Fibroblast of pulmonary artery (primary cell): ENCODE results near the gene ENAH.
A peak's percentile ranks its signal among the peaks of the same experiment; 100 is the strongest.

Source experiments
- DNase-seq: peaks from one replicate; pipeline ENCODE4 v3.0.0-alpha.2; 2010; ENCODE audit warnings: low read depth
- H3K4me3 ChIP-seq: replicated peaks from 2 replicates; pipeline ENCODE4 v1.5.1; 2011; ENCODE audit warnings: low read depth, mild to moderate bottlenecking, control low read depth, low read length, moderate library complexity
- TF ChIP-seq, protein P1 (sequence below): IDR thresholded peaks from 2 replicates; pipeline ENCODE4 v1.5.1; 2011; ENCODE audit warnings: mild to moderate bottlenecking, control low read depth, low read length, inconsistent platforms; ENCODE audit errors: missing control alignments

ENAH gene

GRCh38 chr1:225485991-225486530 is 166.9 kb downstream of the ENAH start:
- H3K4me3 ChIP-seq = no peak overlapping the region
- DNase-seq = no peak
- TF ChIP-seq, protein P1, sequence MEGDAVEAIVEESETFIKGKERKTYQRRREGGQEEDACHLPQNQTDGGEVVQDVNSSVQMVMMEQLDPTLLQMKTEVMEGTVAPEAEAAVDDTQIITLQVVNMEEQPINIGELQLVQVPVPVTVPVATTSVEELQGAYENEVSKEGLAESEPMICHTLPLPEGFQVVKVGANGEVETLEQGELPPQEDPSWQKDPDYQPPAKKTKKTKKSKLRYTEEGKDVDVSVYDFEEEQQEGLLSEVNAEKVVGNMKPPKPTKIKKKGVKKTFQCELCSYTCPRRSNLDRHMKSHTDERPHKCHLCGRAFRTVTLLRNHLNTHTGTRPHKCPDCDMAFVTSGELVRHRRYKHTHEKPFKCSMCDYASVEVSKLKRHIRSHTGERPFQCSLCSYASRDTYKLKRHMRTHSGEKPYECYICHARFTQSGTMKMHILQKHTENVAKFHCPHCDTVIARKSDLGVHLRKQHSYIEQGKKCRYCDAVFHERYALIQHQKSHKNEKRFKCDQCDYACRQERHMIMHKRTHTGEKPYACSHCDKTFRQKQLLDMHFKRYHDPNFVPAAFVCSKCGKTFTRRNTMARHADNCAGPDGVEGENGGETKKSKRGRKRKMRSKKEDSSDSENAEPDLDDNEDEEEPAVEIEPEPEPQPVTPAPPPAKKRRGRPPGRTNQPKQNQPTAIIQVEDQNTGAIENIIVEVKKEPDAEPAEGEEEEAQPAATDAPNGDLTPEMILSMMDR = no peak

DNA sequence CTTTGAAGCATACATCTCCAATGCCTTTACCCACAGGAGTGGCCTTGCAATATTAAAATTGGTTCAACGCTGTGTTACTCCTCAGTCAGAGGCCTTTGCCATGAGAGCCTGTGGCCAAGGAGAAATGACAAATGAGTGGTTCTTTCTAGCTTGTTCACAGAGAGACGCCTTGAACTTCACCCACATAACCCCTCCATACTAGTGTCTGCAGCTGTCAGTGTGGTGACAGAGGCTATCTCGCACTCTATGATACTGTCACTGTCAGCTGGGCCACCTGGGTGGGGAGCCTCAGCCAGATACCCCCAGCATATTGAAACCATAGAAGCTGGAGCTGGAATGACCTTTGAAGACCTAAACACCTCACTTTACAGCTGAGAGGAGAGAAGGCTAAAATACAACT is 167.7 kb downstream of the ENAH start:
- no peak for DNase-seq
- TF ChIP-seq, protein P1 = no peak
- H3K4me3 ChIP-seq = no peak overlapping the region

DNA sequence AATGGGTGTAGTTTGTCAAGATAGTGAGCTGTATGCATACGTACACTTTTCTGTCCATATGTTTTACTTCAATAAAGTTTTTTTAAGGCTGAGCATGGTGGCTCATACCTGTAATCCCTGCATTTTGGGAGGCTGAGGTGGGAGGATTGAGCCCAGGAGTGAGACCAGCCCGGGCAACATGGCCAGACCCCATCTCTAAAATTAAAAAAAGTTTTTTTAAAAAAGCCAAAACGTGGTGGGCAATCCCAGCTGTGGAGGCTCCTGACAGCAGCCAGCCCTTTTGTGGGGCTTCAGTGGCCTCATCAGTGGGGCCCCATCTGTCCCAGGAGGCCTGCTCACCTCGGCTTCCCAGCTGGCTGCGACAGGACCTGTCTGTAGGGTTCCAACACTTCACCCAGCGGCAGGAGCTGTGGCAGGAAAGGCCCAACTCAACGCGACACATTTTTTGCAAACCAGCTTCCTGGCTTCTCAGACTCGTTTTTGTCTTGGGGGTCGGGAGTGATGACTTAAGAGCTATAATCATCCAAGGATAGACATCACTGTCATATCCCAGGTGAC is 168.2 kb downstream of the ENAH start:
- no peak overlapping the region for H3K4me3 ChIP-seq
- TF ChIP-seq, protein P1 = no peak
- DNase-seq = no peak

DNA sequence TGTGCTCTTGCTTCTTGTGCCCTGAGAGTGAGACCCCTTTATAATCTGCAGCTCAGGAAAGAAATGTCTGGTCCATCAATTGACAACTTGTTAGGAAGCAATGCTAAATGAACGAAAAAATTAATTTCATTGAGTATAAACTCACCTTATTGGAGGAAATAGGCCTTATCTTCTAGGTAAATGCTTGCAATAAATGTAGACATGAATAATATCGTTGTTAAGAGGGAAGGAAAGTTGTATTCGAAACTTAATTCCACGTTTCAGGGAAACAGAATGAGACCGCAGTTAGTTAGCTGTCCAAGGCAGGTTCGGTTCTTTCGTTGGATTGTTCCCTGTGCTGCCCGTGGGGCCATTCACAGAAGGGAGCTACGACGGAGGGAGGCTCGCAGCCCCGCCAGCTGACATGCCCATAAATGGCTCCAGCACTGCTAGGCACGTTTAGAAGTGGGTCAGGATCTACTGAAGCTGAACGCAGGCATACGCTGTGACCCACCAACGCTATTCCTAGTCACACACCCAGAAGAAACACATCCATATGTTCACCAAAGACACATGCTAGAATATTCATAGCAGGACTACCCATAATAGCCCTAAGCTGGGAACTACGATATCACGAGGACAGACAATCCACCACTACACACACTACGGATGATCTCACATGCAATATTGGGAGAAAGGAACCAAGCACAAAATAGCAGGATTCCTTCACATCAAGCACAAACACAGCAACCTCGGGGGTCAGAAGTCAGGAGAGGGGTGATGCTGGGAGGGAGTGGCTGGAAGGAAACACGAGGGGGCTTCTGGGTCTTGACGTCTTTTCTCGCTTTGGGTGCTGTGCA is 168.9 kb downstream of the ENAH start:
- TF ChIP-seq, protein P1 = no peak
- DNase-seq = no peak
- H3K4me3 ChIP-seq = no peak overlapping the region

DNA sequence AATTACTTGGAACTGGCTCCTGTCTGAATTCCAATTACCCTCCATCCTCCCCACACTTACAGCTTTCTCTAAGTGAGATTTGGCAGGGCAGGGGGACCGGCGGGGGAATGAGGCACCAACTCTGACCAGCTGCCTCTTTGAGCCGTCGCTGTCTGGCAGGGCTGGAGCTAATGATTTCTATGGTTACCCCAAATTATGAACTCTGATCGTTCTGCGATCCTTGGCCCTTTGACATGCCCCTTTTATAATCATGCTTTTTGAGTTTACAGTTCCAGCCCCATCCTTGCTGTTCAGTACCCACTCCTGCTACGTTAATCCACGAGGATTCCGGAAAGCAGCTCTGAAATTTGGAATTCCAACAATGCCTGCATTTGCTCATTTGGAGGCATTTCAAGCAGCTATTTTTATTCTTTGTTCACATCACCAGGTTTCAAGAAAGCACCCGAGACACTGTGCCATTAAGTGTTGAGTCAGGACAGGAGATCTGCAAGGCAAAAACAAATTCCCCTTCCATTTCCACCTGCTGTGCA is 170.4 kb downstream of the ENAH start:
- no peak overlapping the region for H3K4me3 ChIP-seq
- DNase-seq = peak; percentile 75
- TF ChIP-seq, protein P1 = no peak

GRCh38 chr1:225481738-225482137 is 171.2 kb downstream of the ENAH start:
- no peak for DNase-seq
- TF ChIP-seq, protein P1 = no peak
- H3K4me3 ChIP-seq = no peak overlapping the region
